NCI-H82 treated with DMSO at 0.1 percent for 48 hours (cell line): Measurements from ENCODE around the gene GALM.
"Not testable (repeated sequence)": the region's sequence is repeated elsewhere in the genome, so short reads cannot be mapped to it uniquely, and the experiment has no call there.

Source experiments
- DNase-seq: peaks from one replicate; lab custom pipeline; 2025; ENCODE audit not compliant: unreplicated experiment; lab: John Stamatoyannopoulos, UW

Gene GALM

GRCh38 chr2:38755891-38756290 lies 90.0 kb downstream of the GALM start:
- DNase-seq = not testable (repeated sequence)

GRCh38 chr2:38763228-38763627 lies 97.3 kb downstream of the GALM start:
- no peak for DNase-seq

GRCh38 chr2:38763728-38764127 lies 97.8 kb downstream of the GALM start:
- DNase-seq = no peak

- DNase-seq = no peak
Measured at GRCh38 chr2:38765149-38765548, 99.2 kb downstream of the GALM start.

- DNase-seq = no peak
Measured at GRCh38 chr2:38765551-38765950, 99.6 kb downstream of the GALM start.

- DNase-seq = no peak
Measured at GRCh38 chr2:38771632-38772031, 105.7 kb downstream of the GALM start.

GRCh38 chr2:38775097-38775920 lies 109.4 kb downstream of the GALM start:
- DNase-seq = no peak

GRCh38 chr2:38775921-38776225 lies 110.0 kb downstream of the GALM start:
- DNase-seq = no peak

- DNase-seq = no peak
Measured at GRCh38 chr2:38776531-38776930, 110.6 kb downstream of the GALM start.

GRCh38 chr2:38778687-38779082 lies 112.8 kb downstream of the GALM start:
- DNase-seq = peak; percentile 64

- DNase-seq = no peak
Measured at GRCh38 chr2:38783586-38783985, 117.7 kb downstream of the GALM start.
